ENCODE measurements around the gene MOSPD2. TPM values are rescaled to one million over a fixed set of nuclear protein-coding genes. Genes with fewer than 3 reads are reported as not detected.

Gene MOSPD2
- total and polyA plus RNA-seq, 2 donors (not counting 3 experiments of a cell fraction or from before 2014, with no cell fraction given) = 4.9 to 14.9 TPM

DNA sequence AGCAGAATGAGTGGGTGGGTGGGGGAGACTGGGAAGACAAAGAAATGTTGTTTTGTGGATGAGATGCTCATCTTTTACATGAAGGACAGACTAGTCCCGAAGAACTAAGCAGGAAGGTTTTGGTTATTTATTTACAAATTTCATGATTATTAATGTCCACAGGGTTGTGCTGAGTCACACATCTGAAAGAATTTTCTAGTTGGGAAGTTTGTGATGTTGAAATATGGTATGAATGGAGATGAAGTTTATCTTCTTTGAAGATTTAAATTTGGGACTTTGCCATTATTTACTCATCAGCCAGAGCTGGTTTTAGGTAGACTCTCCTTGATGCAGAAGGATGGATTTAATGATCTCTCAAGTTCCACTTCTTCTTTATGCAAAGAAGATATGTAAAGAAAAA, 75.5 kb downstream of the MOSPD2 start:
- Histone ChIP-seq H3K4me1 (ENCODE audit: control insufficient read depth, extremely low read depth, insufficient read depth, low read length) (no peaks in the 10 kb centered on the region), H3K27me3 (ENCODE audit: control insufficient read depth in 2 of 2, insufficient read depth in 2 of 2, low read length in 2 of 2) (no peaks in the 10 kb centered on the region), H2AFZ (ENCODE audit: low read depth, low read length) (no peak overlapping the region), H3K36me3 (ENCODE audit: control insufficient read depth in 2 of 2, extremely low read depth in 1 of 2, insufficient read depth in 2 of 2, low read length in 2 of 2) (no peaks in the 10 kb centered on the region), H3K4me2 (ENCODE audit: insufficient read depth, low read length) (no peak overlapping the region), H3K79me2 (ENCODE audit: control insufficient read depth, insufficient read depth, low read length) (no peaks in the 10 kb centered on the region), H3K4me3 (replicated peaks in 1 of 3; ENCODE audit: insufficient read depth in 1 of 3, low read depth in 1 of 3, low read length in 3 of 3) (no peak overlapping the region), H3K27ac (ENCODE audit: insufficient read depth, low read depth, low read length) (no peak overlapping the region), H3K9me3 (replicated peaks; ENCODE audit: control insufficient read depth, insufficient read depth, low read length) (no peaks in the 10 kb centered on the region), H4K20me1 (replicated peaks; ENCODE audit: control insufficient read depth, extremely low read depth, insufficient read depth, low read length) (no peaks in the 10 kb centered on the region), H3K9me1 (replicated peaks; ENCODE audit: control insufficient read depth, extremely low read depth, insufficient read depth, low read length) (no peaks in the 10 kb centered on the region), H3K9ac (replicated peaks; ENCODE audit: extremely low read depth, insufficient read depth, low read length) (no peak overlapping the region)
- dilution Hi-C loops (cut with MboI; ENCODE audit: extremely low pct_ligation_motif_present, low sequenced_read_pairs) = no loop called here
- intact Hi-C loops (cut with micrococcal nuclease) = no loop called here
- BruUV-seq (replicated peaks) = no TSS peak
- DNase-seq (ENCODE audit: low read depth, low spot score) (no peak), FAIRE-seq (no peak)
- TF ChIP-seq, protein P1, sequence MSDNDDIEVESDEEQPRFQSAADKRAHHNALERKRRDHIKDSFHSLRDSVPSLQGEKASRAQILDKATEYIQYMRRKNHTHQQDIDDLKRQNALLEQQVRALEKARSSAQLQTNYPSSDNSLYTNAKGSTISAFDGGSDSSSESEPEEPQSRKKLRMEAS (IDR thresholded peaks at IDR 0.05; ENCODE audit: insufficient read depth, insufficient read length) = no peak
- TF ChIP-seq MYC (IDR thresholded peaks at IDR 0.05; ENCODE audit: low read depth, low read length) = no peak
- no peak for TF ChIP-seq FOS (IDR thresholded peaks at IDR 0.05; ENCODE audit: borderline replicate concordance, insufficient read depth, low read length)
- no peak for TF ChIP-seq JUN (IDR thresholded peaks at IDR 0.05; ENCODE audit: borderline replicate concordance, insufficient read depth, insufficient read length, low read depth)
- no peak for TF ChIP-seq POLR2AphosphoS5 (IDR thresholded peaks at IDR 0.05; ENCODE audit: insufficient read depth, low read depth, low read length)
- no peak for TF ChIP-seq POLR2A (IDR thresholded peaks at IDR 0.05; ENCODE audit: low read depth, low read length)
- TF ChIP-seq, protein P2, sequence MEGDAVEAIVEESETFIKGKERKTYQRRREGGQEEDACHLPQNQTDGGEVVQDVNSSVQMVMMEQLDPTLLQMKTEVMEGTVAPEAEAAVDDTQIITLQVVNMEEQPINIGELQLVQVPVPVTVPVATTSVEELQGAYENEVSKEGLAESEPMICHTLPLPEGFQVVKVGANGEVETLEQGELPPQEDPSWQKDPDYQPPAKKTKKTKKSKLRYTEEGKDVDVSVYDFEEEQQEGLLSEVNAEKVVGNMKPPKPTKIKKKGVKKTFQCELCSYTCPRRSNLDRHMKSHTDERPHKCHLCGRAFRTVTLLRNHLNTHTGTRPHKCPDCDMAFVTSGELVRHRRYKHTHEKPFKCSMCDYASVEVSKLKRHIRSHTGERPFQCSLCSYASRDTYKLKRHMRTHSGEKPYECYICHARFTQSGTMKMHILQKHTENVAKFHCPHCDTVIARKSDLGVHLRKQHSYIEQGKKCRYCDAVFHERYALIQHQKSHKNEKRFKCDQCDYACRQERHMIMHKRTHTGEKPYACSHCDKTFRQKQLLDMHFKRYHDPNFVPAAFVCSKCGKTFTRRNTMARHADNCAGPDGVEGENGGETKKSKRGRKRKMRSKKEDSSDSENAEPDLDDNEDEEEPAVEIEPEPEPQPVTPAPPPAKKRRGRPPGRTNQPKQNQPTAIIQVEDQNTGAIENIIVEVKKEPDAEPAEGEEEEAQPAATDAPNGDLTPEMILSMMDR (IDR thresholded peaks at IDR 0.05; ENCODE audit: extremely low read depth in 1 of 2, insufficient read depth in 1 of 2, low read depth in 1 of 2, low read length in 2 of 2) = no peak
- TF ChIP-seq EZH2 (IDR thresholded peaks at IDR 0.05; ENCODE audit: borderline replicate concordance, low read depth, low read length, severe bottlenecking) = no peak
- TF ChIP-seq GATA2 (IDR thresholded peaks at IDR 0.05; ENCODE audit: insufficient read depth, insufficient read length, low read depth, low read length) = no peak
- CTCF ChIA-PET = no interaction called here
- POLR2A ChIA-PET = no interaction called here

Measured in endothelial cell of umbilical vein (primary cell).